Measurements from ENCODE around the gene NUDT3.
A peak's percentile ranks its signal among the peaks of the same experiment; 100 is the strongest.

The NUDT3 gene

DNA sequence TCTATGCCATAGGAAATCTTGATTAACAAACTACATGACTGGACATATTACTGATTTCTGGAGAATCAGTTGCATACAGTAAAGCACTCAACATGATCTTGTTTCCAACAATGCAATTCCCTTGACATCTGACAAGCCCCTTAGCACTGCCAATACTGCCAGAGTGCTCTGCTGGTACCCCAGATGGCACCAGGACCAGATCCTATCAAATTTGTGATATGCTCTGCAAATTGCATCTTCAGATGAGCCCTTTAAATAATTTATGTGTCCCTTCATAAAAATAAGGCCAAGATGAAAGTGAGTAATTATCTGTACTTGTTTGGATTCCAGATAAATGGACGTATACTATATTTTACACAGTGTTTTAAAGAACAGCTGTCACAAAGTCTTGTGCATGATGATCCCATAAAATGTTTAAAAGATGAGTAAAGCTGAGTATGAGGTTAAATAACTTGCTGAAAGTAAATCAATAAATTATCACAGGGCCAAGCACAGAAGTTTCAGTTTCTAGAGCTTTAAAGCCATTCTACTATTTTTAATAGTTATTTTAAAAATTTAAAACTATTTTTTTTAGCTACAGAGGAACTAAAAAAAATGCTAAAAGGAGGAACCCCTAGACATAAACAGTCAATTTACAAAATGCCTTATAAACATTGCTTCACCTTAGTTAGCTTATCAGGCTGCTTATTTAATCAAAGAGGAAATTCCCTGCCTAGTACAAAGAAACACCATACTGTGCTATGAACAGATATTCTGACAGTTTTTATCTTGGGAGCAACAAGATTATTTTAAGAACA, 42.1 kb downstream of the NUDT3 start:
- TF ChIP-seq SPI1 (IDR thresholded peaks at IDR 0.05; ENCODE audit: low read depth, low read length) (no peak), POLR2AphosphoS5 (IDR thresholded peaks at IDR 0.05; ENCODE audit: low read depth, low read length) (no peak), PAX5 (IDR thresholded peaks at IDR 0.05; ENCODE audit: insufficient read depth, low read length, severe bottlenecking) (no peak)
- FAIRE-seq (no peak), DNase-seq (ENCODE audit: insufficient read length, low spot score) (no peak)

DNA sequence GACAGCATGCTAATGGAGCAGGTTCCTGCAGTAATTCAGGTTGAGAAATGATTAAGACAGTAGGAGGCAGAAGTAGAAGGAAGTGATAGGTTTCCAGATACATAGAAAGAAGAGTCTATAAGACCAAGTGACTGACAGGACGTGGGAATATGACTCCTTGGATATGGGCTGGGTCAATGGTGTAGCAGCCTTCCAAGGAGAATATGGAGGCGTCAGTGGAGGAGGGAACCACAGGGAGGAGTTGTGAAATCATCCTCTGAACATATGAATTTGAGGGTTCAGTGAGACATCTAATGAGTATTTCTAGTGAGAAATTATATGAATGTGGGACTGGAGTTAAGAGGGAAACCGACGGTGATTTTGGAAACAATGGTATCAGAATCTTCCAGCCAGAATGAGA, 43.3 kb downstream of the NUDT3 start:
- no peak for TF ChIP-seq SPI1 (IDR thresholded peaks at IDR 0.05; ENCODE audit: low read depth, low read length)
- no peak for TF ChIP-seq POLR2AphosphoS5 (IDR thresholded peaks at IDR 0.05; ENCODE audit: low read depth, low read length)
- no peak for TF ChIP-seq POLR2A (IDR thresholded peaks at IDR 0.05; ENCODE audit: low read depth, low read length)
- TF ChIP-seq POU2F2 (IDR thresholded peaks at IDR 0.05; ENCODE audit: low read depth, low read length), result no peak
- no peak for TF ChIP-seq TAF1 (IDR thresholded peaks at IDR 0.05; ENCODE audit: low read depth, low read length)
- no peak for TF ChIP-seq PAX5 (IDR thresholded peaks at IDR 0.05; ENCODE audit: insufficient read depth, low read length, severe bottlenecking)
- peak; percentile 13 for FAIRE-seq
- no peak for DNase-seq (ENCODE audit: insufficient read length, low spot score)

DNA sequence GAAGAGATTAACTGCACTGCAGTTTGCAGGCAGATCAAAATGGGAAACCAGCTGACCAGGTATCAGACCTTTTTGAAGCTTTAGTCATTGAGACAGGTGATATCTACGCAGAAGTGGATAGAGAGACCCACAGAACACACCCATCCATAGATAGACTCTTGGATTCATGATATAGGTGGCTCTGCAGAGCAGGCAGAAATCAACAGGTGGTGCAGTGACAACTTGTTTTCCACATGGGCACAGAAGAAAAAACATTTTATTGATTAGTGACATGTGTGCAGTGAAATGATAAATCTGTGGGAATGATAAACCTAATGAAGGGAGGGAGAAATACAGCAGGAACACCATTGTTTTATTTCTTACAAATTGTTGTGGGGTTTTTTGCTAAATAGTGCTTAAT, 45.2 kb downstream of the NUDT3 start:
- FAIRE-seq (no peak), DNase-seq (ENCODE audit: insufficient read length, low spot score) (no peak)
- TF ChIP-seq POLR2A (IDR thresholded peaks at IDR 0.05; ENCODE audit: low read depth, low read length) (no peak), POLR2AphosphoS5 (IDR thresholded peaks at IDR 0.05; ENCODE audit: low read depth, low read length) (no peak), POU2F2 (IDR thresholded peaks at IDR 0.05; ENCODE audit: low read depth, low read length) (no peak), PAX5 (IDR thresholded peaks at IDR 0.05; ENCODE audit: insufficient read depth, low read length, severe bottlenecking) (no peak), SPI1 (IDR thresholded peaks at IDR 0.05; ENCODE audit: low read depth, low read length) (no peak), TAF1 (IDR thresholded peaks at IDR 0.05; ENCODE audit: low read depth, low read length) (no peak)

DNA sequence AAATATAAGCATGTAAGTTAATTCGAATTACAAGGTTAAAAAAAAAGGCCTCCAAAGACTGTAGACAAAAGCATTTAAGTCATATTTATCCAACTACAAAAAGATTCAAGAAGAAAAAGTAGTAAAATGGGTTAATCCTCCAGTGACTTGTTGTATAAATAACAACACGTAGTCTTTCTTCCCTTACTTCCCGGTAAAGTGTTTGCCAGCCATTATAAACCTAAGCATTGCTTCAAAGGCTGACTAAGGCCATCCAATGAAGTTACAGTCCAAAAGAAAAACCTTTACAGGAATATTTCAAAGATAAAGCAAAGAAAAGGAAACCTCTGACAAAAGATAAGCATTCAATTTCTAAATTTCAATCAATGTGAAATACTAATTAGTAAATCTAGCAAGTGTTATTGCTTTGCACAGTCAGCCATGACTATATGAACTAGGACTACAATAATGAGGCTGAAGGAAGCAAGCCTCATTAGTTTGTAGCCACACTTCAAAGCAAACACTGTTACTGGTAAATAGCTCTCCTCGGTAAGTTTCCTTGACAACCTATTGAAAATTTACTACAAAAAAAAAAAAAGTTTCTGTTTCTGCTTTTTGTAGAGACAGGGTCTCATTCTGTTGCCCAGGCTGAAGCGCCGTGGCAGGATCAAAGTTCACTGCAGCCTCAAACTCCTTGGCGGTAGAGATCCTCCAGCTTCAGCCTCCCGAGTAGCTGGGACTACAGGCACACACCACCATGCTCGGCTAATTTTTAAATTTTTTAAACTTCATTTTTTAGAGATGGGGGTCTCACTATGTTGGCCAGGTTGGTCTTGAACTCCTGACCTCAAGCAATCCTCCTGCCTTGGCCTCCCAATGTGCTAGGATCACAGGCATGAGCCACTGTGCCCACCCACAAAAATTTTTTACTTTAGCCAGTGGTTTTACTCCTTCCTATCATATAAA, 46.0 kb downstream of the NUDT3 start:
- DNase-seq (ENCODE audit: insufficient read length, low spot score) (no peak), FAIRE-seq (peak; percentile 5)
- no peak for TF ChIP-seq SPI1 (IDR thresholded peaks at IDR 0.05; ENCODE audit: low read depth, low read length)
- TF ChIP-seq POLR2A (IDR thresholded peaks at IDR 0.05; ENCODE audit: low read depth, low read length), result no peak
- no peak for TF ChIP-seq PAX5 (IDR thresholded peaks at IDR 0.05; ENCODE audit: insufficient read depth, low read length, severe bottlenecking)
- TF ChIP-seq TAF1 (IDR thresholded peaks at IDR 0.05; ENCODE audit: low read depth, low read length), result no peak
- TF ChIP-seq POLR2AphosphoS5 (IDR thresholded peaks at IDR 0.05; ENCODE audit: low read depth, low read length), result no peak
- TF ChIP-seq POU2F2 (IDR thresholded peaks at IDR 0.05; ENCODE audit: low read depth, low read length), result no peak

- no peak for TF ChIP-seq POLR2AphosphoS5 (IDR thresholded peaks at IDR 0.05; ENCODE audit: low read depth, low read length)
- no peak for TF ChIP-seq TAF1 (IDR thresholded peaks at IDR 0.05; ENCODE audit: low read depth, low read length)
- TF ChIP-seq PAX5 (IDR thresholded peaks at IDR 0.05; ENCODE audit: insufficient read depth, low read length, severe bottlenecking), result no peak
- no peak for TF ChIP-seq POU2F2 (IDR thresholded peaks at IDR 0.05; ENCODE audit: low read depth, low read length)
- no peak for TF ChIP-seq SPI1 (IDR thresholded peaks at IDR 0.05; ENCODE audit: low read depth, low read length)
- no peak for TF ChIP-seq POLR2A (IDR thresholded peaks at IDR 0.05; ENCODE audit: low read depth, low read length)
- no peak for DNase-seq (ENCODE audit: insufficient read length, low spot score)
- FAIRE-seq, result peak; percentile 45
Measured at GRCh38 chr6:34343806-34344205, 48.7 kb downstream of the NUDT3 start.

- TF ChIP-seq TAF1 (IDR thresholded peaks at IDR 0.05; ENCODE audit: low read depth, low read length) (no peak), POLR2A (IDR thresholded peaks at IDR 0.05; ENCODE audit: low read depth, low read length) (no peak), SPI1 (IDR thresholded peaks at IDR 0.05; ENCODE audit: low read depth, low read length) (no peak), POU2F2 (IDR thresholded peaks at IDR 0.05; ENCODE audit: low read depth, low read length) (no peak), POLR2AphosphoS5 (IDR thresholded peaks at IDR 0.05; ENCODE audit: low read depth, low read length) (no peak), PAX5 (IDR thresholded peaks at IDR 0.05; ENCODE audit: insufficient read depth, low read length, severe bottlenecking) (no peak)
- no peak for FAIRE-seq
- DNase-seq (ENCODE audit: insufficient read length, low spot score), result no peak
Measured at GRCh38 chr6:34342247-34342646, 50.2 kb downstream of the NUDT3 start.

GRCh38 chr6:34341481-34341971, 50.9 kb downstream of the NUDT3 start:
- DNase-seq (ENCODE audit: insufficient read length, low spot score) (no peak), FAIRE-seq (peak; percentile 38)
- TF ChIP-seq POU2F2 (IDR thresholded peaks at IDR 0.05; ENCODE audit: low read depth, low read length) (no peak), PAX5 (IDR thresholded peaks at IDR 0.05; ENCODE audit: insufficient read depth, low read length, severe bottlenecking) (no peak), SPI1 (IDR thresholded peaks at IDR 0.05; ENCODE audit: low read depth, low read length) (no peak), POLR2A (IDR thresholded peaks at IDR 0.05; ENCODE audit: low read depth, low read length) (no peak), POLR2AphosphoS5 (IDR thresholded peaks at IDR 0.05; ENCODE audit: low read depth, low read length) (no peak)

DNA sequence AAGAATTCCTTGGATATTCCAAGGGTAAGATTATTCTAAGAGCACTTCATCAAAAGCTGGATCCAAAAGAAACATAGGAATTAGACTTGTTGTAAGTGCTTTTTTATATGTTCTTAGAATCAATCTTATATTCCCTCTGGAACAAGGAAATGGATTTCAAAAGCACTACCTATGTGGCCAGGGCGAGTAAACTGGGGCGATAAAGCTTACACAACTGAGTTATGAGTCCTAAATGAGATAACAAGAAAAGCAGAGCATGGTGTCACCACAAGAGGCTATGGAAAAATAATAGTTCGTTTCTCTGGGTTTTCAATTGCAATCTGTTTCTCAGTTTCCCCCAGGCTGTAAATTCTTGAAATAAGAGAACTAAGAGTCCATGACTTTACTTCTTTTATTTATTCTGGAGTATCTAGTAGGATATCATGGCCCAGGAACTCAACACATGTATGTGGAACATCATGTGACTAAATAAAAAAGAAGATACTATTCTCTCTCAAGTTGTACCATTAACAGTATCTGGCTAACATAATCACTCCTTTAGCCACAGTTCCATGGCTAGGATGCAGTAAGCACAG, 51.5 kb downstream of the NUDT3 start:
- FAIRE-seq (no peak), DNase-seq (ENCODE audit: insufficient read length, low spot score) (no peak)
- TF ChIP-seq PAX5 (IDR thresholded peaks at IDR 0.05; ENCODE audit: insufficient read depth, low read length, severe bottlenecking) (no peak), SPI1 (IDR thresholded peaks at IDR 0.05; ENCODE audit: low read depth, low read length) (no peak), POU2F2 (IDR thresholded peaks at IDR 0.05; ENCODE audit: low read depth, low read length) (no peak), TAF1 (IDR thresholded peaks at IDR 0.05; ENCODE audit: low read depth, low read length) (no peak), POLR2AphosphoS5 (IDR thresholded peaks at IDR 0.05; ENCODE audit: low read depth, low read length) (no peak), POLR2A (IDR thresholded peaks at IDR 0.05; ENCODE audit: low read depth, low read length) (no peak)

DNA sequence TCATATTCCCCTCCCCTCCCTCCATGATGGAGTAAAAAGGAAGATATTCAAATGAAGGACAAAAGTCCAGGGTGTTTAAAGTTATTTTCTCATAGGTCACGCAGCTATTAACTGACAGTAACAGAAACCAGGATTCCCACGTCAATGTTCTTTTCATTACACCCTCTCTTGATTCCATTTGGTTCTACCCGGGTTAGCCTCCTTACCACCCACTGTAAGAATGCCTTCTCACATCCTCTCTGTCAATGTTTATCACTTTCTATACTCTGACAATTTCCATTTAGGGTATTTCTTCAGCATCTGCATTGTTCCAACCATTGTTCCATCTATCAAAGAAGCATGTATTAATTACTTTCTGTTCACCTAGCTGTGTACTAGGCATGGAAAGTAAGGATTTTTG, 52.1 kb downstream of the NUDT3 start:
- no peak for DNase-seq (ENCODE audit: insufficient read length, low spot score)
- TF ChIP-seq SPI1 (IDR thresholded peaks at IDR 0.05; ENCODE audit: low read depth, low read length), result peak; percentile 74
- TF ChIP-seq PAX5 (IDR thresholded peaks at IDR 0.05; ENCODE audit: insufficient read depth, low read length, severe bottlenecking), result no peak
- peak; percentile 5 for FAIRE-seq
